Measurements from ENCODE around the gene BTN2A1. TPM values are rescaled to one million over a fixed set of nuclear protein-coding genes. Genes with fewer than 3 reads are reported as not detected.
A peak's percentile ranks its signal among the peaks of the same experiment; 100 is the strongest.
"Not testable (repeated sequence)": the region's sequence is repeated elsewhere in the genome, so short reads cannot be mapped to it uniquely, and the experiment has no call there.

BTN2A1 gene
- total RNA-seq, 2 donors from 2014 or later, result 41.2 to 47.4 TPM

- Mint-ChIP-seq H3K27me3 (no peaks in the 10 kb centered on the region), H3K9me3 (no peaks in the 10 kb centered on the region), H3K36me3 (peaks cover 11% of the 10 kb centered on the region), H3K4me3 (peak overlapping the region; percentile 98), H3K27ac (peak overlapping the region; percentile 98), H3K4me1 (ENCODE audit: low read depth in 2 of 2) (peaks cover 30 to 36% of the 10 kb centered on the region in 2 donors)
- ATAC-seq (no peak), DNase-seq (ENCODE audit: low spot score) (no peak)
These were observed 18.3 kb upstream of the BTN2A1 start for GRCh38 chr6:26439151-26440125.

GRCh38 chr6:26440977-26441358 lies 16.8 kb upstream of the BTN2A1 start:
- DNase-seq (ENCODE audit: low spot score) (no peak), ATAC-seq (no peak)
- Mint-ChIP-seq H3K4me3 (peak overlapping the region; percentile 98), H3K27me3 (no peaks in the 10 kb centered on the region), H3K4me1 (ENCODE audit: low read depth in 2 of 2) (peaks cover 45 to 51% of the 10 kb centered on the region in 2 donors), H3K36me3 (peaks cover 16% of the 10 kb centered on the region), H3K9me3 (no peaks in the 10 kb centered on the region), H3K27ac (peak overlapping the region; percentile 98)

GRCh38 chr6:26441977-26442376 lies 15.8 kb upstream of the BTN2A1 start:
- no peaks in the 10 kb centered on the region for H3K9me3 Mint-ChIP-seq
- DNase-seq (ENCODE audit: low spot score) (no peak), ATAC-seq (no peak)
- peaks cover 51 to 57% of the 10 kb centered on the region in 2 donors for H3K4me1 Mint-ChIP-seq (ENCODE audit: low read depth in 2 of 2)
- H3K4me3 Mint-ChIP-seq, result peak overlapping the region; percentile 98
- peak overlapping the region; percentile 98 for H3K27ac Mint-ChIP-seq
- H3K36me3 Mint-ChIP-seq, result peaks cover 16% of the 10 kb centered on the region
- no peaks in the 10 kb centered on the region for H3K27me3 Mint-ChIP-seq

- DNase-seq (ENCODE audit: low spot score), result no peak
- peaks cover 27% of the 10 kb centered on the region for H3K36me3 Mint-ChIP-seq
- H3K4me1 Mint-ChIP-seq (ENCODE audit: low read depth in 2 of 2), result peaks cover 39 to 42% of the 10 kb centered on the region in 2 donors
- H3K9me3 Mint-ChIP-seq, result no peaks in the 10 kb centered on the region
- peak overlapping the region; percentile 45 to 52 for H3K27ac Mint-ChIP-seq
- H3K27me3 Mint-ChIP-seq, result no peaks in the 10 kb centered on the region
- H3K4me3 Mint-ChIP-seq, result peak overlapping the region; percentile 69
- ATAC-seq, result peak; percentile 84 to 94
These were observed 11.7 kb upstream of the BTN2A1 start for GRCh38 chr6:26445934-26446667.

GRCh38 chr6:26447257-26447656 lies 10.5 kb upstream of the BTN2A1 start:
- Mint-ChIP-seq H3K36me3 (peaks cover 27% of the 10 kb centered on the region), H3K27ac (peak overlapping the region in 1 of 2 donors; percentile 50), H3K4me1 (ENCODE audit: low read depth in 2 of 2) (peaks cover 36% of the 10 kb centered on the region in 2 donors), H3K4me3 (no peak overlapping the region), H3K27me3 (no peaks in the 10 kb centered on the region), H3K9me3 (no peaks in the 10 kb centered on the region)
- no peak for DNase-seq (ENCODE audit: low spot score)
- ATAC-seq, result no peak

- Mint-ChIP-seq H3K36me3 (peaks cover 16% of the 10 kb centered on the region), H3K4me1 (ENCODE audit: low read depth in 2 of 2) (peaks cover 13 to 18% of the 10 kb centered on the region in 2 donors), H3K4me3 (no peak overlapping the region), H3K27ac (peak overlapping the region in 1 of 2 donors; percentile 69), H3K9me3 (no peaks in the 10 kb centered on the region), H3K27me3 (no peaks in the 10 kb centered on the region)
- no peak for ATAC-seq
- no peak for DNase-seq (ENCODE audit: low spot score)
These were observed 7.5 kb upstream of the BTN2A1 start for GRCh38 chr6:26450240-26450639.

GRCh38 chr6:26452631-26453235 lies 5.0 kb upstream of the BTN2A1 start:
- Mint-ChIP-seq H3K27ac (peak overlapping the region in 1 of 2 donors; percentile 16), H3K4me1 (ENCODE audit: low read depth in 2 of 2) (peaks cover 16 to 18% of the 10 kb centered on the region in 2 donors)

GRCh38 chr6:26454631-26455030 lies 3.1 kb upstream of the BTN2A1 start:
- no peak for ATAC-seq
- Mint-ChIP-seq H3K27me3 (no peaks in the 10 kb centered on the region), H3K9me3 (no peaks in the 10 kb centered on the region), H3K4me3 (no peak overlapping the region), H3K27ac (peak overlapping the region in 1 of 2 donors; percentile 63), H3K36me3 (peaks cover 13% of the 10 kb centered on the region), H3K4me1 (ENCODE audit: low read depth in 2 of 2) (peaks cover 25 to 30% of the 10 kb centered on the region in 2 donors)
- DNase-seq (ENCODE audit: low spot score), result no peak

More at GRCh38 chr6:26452631-26453235, 5.0 kb upstream of the BTN2A1 start:
- ATAC-seq (no peak), DNase-seq (ENCODE audit: low spot score) (no peak)
- Mint-ChIP-seq H3K36me3 (peaks cover 18% of the 10 kb centered on the region), H3K4me3 (no peak overlapping the region), H3K9me3 (no peaks in the 10 kb centered on the region), H3K27me3 (no peaks in the 10 kb centered on the region)

- Mint-ChIP-seq H3K27ac (peak overlapping the region; percentile 88 to 97), H3K4me1 (ENCODE audit: low read depth in 2 of 2) (peaks cover 30 to 34% of the 10 kb centered on the region in 2 donors)
These were observed 2.3 kb upstream of the BTN2A1 start for GRCh38 chr6:26455357-26455970.

GRCh38 chr6:26457264-26457805 lies 420 bp upstream of the BTN2A1 start:
- no peak for DNase-seq (ENCODE audit: low spot score)
- peak; percentile 37 to 56 for ATAC-seq
- H3K4me3 Mint-ChIP-seq, result peak overlapping the region; percentile 97
- peaks cover 40 to 46% of the 10 kb centered on the region in 2 donors for H3K4me1 Mint-ChIP-seq (ENCODE audit: low read depth in 2 of 2)
- no peaks in the 10 kb centered on the region for H3K27me3 Mint-ChIP-seq
- H3K36me3 Mint-ChIP-seq, result peaks cover 11% of the 10 kb centered on the region
- peak overlapping the region; percentile 88 to 97 for H3K27ac Mint-ChIP-seq
- H3K9me3 Mint-ChIP-seq, result no peaks in the 10 kb centered on the region

More at GRCh38 chr6:26455357-26455970, 2.3 kb upstream of the BTN2A1 start:
- Mint-ChIP-seq H3K4me3 (no peak overlapping the region), H3K27me3 (no peaks in the 10 kb centered on the region), H3K36me3 (peaks cover 11% of the 10 kb centered on the region), H3K9me3 (no peaks in the 10 kb centered on the region)
- DNase-seq (ENCODE audit: low spot score), result no peak
- ATAC-seq, result no peak

- Mint-ChIP-seq H3K4me3 (peak overlapping the region; percentile 97), H3K27me3 (no peaks in the 10 kb centered on the region), H3K36me3 (peaks cover 17% of the 10 kb centered on the region), H3K4me1 (ENCODE audit: low read depth in 2 of 2) (peaks cover 54 to 58% of the 10 kb centered on the region in 2 donors), H3K9me3 (no peaks in the 10 kb centered on the region), H3K27ac (peak overlapping the region; percentile 88 to 97)
- DNase-seq (ENCODE audit: low spot score), result no peak
- peak in 1 of 2 donors; percentile 64 for ATAC-seq
These were observed 1.5 kb downstream of the BTN2A1 start for GRCh38 chr6:26459023-26459810.

GRCh38 chr6:26461353-26461752 lies 3.6 kb downstream of the BTN2A1 start:
- H3K9me3 Mint-ChIP-seq; H3K27me3 Mint-ChIP-seq; DNase-seq (ENCODE audit: low spot score); ATAC-seq; H3K27ac Mint-ChIP-seq: not testable (repeated sequence)
- H3K4me1 Mint-ChIP-seq (ENCODE audit: low read depth in 2 of 2), result peaks cover 54 to 66% of the 10 kb centered on the region in 2 donors
- peak overlapping the region; percentile 97 for H3K4me3 Mint-ChIP-seq
- H3K36me3 Mint-ChIP-seq, result peaks cover 35% of the 10 kb centered on the region
